ENCODE measurements around the gene ZNF595.
"Not testable (repeated sequence)": the region's sequence is repeated elsewhere in the genome, so short reads cannot be mapped to it uniquely, and the experiment has no call there.

Gene ZNF595

DNA sequence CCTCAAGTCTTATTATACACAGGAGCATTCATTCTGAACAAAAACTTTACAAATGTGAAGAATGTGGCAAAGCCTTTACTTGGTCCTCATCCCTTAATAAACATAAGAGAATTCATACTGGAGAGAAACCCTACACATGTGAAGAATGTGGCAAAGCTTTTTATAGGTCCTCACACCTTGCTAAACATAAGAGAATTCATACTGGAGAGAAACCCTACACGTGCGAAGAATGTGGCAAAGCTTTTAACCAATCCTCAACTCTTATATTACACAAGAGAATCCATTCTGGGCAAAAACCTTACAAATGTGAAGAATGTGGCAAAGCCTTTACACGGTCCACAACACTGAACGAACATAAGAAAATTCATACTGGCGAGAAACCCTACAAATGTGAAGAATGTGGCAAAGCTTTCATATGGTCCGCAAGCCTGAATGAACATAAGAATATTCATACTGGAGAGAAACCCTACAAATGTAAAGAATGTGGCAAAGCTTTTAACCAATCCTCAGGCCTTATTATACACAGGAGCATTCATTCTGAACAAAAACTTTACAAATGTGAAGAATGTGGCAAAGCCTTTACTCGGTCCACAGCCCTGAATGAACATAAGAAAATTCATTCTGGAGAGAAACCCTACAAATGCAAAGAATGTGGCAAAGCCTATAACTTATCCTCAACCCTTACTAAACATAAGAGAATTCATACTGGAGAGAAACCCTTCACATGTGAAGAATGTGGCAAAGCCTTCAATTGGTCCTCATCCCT, 33.6 kb downstream of the ZNF595 start:
- DNase-seq (ENCODE audit: low spot score), result not testable (repeated sequence)

DNA sequence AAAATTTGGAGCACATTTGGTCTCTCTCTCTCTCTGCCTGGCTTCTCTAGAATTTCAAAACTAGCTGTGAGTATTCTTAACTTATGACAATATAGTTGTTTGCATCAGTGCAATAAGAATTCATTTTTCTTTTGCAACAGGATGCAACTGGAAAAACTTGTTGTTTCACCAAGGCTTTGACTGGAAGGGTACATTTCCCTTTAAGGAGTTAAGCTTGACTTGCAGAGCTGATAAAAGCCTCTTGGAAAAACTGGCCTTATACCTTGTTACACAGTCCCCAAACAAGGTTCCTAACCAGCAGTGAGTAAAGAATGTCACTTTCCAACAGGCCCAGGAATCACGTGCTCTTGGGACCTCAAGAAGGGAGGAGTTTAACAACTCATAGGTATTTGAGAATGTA, 45.3 kb downstream of the ZNF595 start:
- no peak for DNase-seq (ENCODE audit: low spot score)

DNA sequence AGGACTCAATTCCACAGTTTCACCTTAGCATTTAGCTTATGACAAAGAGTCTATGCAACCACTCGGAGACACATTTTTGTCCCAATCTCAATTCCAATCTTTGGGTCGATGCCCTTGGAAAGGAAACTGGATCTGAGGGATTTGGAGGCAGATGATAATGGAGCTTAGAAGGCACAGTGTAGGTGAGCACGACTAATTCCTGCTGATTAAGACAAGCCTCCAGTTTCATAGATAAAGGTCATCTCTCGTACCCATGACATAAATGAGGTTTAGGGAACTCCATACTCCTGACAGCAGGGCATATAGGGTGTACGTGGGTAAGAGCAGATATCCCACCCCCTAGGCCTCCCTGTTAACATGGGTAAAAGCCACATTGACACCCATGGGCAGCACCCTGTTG, 46.7 kb downstream of the ZNF595 start:
- no peak for DNase-seq (ENCODE audit: low spot score)

DNA sequence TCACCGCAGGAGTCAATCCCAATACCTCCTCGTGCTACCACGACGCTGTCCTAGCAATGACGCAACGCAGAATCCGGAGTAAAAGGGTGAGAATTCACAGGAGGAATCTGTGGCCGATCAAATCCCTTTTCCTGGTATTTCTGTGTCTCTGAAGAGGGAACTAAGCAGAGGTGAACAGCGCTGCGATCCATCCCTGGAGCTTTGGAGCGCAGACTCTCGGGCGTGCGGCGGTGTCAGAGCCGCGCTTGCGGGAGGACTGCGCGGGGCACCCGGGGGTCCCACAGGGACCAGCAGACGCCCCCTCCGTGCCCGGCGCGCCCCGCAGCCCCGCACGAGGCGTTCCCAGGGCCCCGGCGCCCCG, 53.9 kb downstream of the ZNF595 start:
- no peak for DNase-seq (ENCODE audit: low spot score)

DNA sequence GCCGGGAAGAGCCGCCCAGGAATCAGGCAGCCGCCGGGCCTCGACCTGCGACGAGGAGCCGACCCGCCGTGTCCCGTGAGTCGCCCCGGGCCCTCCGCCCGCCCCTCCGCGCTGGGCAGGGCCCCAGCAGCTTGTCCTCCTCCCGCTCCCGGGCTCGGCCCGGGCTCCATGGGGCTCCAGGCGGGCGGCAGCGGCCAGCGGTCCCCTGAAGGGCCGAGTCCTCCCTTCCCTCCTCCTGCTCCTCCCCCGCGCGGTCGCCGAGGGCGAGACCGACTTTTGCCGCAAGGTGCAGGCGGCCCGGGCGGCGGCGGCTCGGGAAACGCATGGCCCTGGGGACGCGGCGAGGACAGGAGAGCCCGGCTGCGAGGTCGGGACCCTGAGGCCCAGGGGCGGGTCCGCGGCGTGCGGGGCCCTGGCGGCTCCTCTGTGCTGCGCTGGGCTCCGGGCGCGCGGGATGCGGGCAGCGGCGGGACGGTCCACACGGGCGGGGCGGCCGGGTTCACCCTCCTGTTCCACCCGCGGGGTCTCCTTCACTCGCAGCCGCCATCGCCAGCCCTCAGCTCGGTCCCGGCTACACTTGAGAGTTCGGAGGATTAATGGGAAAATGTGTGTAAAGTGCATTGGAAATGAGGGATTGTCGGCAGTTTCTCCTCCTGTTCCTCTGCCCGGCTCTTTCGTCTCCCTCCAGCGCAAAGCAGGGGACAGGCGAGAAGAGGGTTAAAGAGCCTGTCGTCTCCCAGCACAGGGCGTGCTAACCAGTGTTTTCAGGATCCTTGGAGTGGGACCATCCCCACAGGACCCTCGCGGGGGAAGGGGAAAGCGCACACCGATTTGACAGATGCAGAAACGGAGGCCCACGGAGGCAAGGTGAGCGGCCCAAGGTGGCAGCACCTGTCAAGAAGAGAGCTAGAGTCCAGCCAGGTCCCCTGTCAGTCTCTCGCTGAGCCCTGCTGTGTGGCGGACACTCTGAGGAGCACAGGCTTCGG, 54.6 kb downstream of the ZNF595 start:
- DNase-seq (ENCODE audit: low spot score), result no peak

DNA sequence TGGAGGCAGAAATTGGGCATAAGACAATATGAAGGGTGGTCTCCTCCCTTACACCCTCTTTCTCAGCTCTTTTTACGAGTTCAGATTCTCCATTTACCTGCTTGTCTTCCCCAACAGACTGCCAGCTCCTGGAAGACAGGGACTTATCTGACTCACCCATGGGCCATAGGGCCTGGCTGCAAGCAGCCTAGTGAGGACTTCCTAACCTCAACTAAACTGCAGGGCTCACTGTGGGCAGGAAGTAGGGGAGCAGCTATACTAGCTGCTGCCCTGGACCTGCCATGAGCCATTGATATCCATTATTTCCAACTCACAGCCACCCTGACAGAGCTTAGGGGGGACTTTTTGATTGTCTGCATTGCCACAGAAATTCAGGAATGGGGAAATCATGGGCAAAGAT, 59.6 kb downstream of the ZNF595 start:
- no peak for DNase-seq (ENCODE audit: low spot score)

DNA sequence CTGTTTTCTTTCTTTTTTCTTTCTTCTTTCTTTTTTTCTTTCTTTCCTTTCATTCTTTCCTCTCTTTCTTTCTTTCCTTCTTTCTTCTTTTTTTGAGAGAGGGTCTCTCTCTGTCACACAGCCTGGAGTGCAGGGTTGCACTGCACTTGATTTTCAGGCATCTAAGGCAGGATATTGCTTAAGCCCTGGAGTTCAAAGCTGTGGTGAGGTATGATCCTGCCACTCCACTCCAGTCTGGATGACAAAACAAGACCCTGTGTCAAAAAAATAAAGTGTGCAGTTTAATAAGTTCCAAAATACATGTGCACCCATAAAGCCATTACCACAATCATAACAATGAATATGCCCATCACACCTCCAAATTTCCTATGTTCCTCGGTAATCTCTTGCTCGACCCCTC, 60.6 kb downstream of the ZNF595 start:
- DNase-seq (ENCODE audit: low spot score), result no peak

DNA sequence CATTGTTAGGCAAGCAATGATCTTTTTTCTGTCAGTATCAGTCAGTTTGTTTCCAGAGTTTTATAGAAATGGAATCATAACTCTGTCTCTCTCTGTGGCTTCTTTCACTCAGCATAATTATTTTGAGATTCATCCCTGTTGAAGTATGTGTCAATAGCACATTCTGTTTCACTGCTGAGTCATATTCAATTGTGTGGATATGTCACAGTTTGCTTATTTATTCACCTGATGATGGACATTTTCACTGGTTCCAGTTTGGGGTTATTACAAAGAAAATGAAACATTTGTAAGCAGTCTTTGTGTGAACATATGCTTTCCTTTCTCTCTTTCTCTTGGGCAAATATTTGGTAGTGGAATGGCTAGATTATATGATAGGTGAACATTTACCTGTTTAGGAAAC, 61.0 kb downstream of the ZNF595 start:
- DNase-seq (ENCODE audit: low spot score), result no peak

DNA sequence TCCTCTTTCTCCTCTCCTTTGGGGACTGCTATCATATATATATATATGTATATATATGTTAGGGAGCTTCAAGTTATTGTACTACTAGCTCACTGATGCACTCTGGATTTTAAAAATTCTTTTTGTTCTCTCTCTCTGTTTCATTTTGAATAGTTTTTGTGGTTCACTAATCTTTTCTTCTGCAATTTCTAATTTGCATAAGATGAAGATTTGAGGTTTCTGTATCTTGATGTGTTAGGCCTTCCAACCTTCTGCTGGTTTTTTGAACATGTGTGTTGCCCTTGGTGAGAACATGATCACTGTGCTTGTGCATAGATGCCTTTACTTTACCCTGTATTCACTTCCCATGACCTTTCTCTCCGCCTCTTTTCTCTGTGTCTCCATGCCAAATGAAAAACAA, 63.4 kb downstream of the ZNF595 start:
- peak; percentile 26 for DNase-seq (ENCODE audit: low spot score)

DNA sequence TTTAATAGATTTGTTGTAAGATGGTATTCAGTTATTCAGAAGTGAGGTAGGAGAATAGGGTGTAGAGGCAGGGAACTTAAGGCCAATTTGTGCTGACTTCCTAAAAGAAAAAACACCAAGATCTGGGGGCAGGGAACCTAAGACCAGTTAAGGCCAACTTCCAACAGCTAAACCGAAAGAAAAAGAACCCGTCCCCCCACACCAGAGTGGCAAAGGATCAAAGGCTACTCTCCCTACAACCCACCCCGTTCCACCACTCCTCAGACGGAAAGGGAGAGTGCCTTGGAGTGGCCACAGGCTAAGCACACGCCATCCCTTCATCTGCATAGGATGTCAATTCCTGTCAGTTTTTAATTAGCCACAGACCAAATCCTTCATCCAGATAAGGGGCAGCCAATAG, 67.5 kb downstream of the ZNF595 start:
- no peak for DNase-seq (ENCODE audit: low spot score)

DNA sequence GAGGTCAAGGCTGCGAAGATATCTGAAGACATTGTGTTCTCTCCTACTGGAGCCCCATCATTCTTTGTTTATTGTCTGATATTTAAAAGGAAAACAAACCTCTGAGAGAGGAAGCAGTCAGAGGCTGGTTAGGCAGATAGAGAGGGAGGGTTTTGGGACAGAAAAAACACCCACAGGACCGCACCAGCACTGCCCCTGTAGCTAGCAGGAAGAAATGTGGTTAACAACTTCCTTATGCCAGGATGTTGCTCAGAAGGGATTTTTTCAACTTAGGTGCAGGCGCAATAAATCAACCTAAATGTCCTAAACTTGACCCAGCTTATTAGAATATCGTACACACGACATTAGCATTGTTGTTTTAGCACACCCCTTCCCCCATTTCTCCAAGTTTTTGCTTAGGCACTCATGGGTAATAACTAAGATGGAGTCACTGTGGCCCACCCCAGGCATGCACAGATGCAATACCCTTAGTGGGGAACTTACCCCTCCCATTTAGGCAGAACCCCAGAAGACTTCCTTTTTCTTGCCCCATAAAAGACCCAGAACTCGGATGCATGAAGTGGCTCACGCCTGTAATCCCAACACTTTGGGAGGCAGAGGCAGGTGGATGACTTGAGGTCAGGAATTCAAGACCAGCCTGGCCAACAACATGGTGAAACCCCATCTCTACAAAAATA, 68.4 kb downstream of the ZNF595 start:
- peak; percentile 18 for DNase-seq (ENCODE audit: low spot score)

DNA sequence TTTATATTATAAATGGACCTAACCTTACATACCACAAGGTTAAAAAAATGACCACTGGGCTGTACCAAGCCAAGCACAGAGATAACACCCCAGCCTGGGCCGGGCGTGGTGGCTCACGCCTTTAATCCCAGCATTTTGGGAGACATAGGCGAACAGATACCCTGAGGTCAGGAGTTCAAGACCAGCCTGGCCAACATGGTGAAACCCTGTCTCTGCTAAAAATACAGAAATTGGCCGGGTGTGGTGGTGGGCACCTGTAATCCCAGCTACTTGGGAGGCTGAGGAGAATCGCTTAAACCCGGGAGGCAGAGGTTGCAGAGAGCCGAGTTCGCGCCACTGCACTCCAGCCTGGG, 70.8 kb downstream of the ZNF595 start:
- DNase-seq (ENCODE audit: low spot score), result not testable (repeated sequence)

DNA sequence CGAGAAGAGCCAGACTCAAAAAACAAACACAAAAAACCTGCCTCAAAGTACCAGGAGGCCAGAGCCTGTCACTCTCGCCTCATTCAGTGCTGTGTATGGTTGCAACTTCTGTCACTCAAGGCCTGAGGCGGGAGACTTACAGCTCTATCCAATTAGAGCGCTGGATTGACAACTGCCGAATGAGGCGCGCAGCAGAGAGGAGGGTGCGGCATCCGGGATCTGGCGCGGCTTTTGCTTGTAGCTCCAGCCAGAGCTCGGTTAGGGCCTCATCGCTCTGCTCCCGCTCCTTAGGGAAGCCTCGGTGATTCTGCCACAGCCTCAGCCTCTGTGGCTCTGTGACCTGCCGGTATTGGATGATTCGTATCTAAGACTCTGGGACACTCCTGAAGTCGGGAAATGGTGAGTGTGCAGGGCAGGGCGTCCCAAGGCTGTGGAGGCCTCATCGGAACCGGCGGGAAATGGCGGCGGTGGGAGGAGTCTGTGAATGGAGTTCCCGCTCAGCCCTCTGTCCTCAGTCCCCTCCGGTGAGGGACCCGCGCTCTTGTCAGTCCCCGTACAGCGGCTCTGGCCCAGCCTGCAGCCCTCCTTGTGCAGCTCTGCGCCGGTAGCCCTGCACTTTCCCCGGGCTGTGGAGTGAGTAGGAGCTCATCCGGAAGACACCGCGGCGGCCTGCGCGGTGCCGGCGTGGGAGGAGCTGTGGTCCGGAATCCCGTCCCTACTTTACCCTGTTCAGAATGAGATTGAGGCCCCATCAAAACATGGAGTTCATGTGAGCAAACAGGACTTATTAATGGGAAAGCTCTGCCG, 71.4 kb downstream of the ZNF595 start, which contains the start of gene ZNF718:
Gene ZNF718 (plus strand): TSS at position 227 of the 807 bp plus-strand sequence. CDS start 170 bp downstream, at position 397.
- peak; percentile 94 for DNase-seq (ENCODE audit: low spot score)

DNA sequence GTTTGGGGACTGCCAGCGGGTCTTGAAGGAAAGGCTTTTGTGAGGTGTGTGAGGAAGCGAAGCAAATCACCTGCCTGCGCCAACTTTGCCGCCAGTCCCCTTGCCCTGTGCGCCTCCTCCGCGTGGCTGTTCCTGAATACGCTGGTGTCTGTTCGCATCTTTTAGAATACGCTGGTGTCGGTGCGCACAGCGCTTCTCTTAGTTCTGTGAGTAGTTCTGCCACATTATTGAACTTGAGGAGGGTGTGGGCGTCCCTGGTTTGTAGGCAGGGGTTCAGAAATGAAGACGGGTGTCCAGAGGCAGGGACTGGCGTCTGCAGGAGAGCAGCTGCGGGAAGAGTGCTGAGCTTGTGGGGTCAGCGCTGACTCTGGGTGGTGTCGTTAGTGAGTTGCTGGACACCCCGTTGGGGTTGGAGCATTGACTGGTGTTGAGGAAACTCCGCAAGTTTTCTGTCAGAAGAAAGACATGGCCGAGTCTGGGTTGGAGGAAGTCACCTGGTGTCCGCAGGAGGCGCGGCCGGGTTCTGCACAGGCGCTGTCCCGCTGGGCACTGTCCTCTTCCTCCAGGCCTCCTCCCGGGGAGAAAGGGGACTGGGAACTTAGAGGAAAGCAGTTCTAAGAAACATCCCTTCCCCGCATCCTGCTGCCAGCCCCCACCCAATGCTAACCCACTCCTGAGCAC, 72.1 kb downstream of the ZNF595 start:
- DNase-seq (ENCODE audit: low spot score), result peak; percentile 13

DNA sequence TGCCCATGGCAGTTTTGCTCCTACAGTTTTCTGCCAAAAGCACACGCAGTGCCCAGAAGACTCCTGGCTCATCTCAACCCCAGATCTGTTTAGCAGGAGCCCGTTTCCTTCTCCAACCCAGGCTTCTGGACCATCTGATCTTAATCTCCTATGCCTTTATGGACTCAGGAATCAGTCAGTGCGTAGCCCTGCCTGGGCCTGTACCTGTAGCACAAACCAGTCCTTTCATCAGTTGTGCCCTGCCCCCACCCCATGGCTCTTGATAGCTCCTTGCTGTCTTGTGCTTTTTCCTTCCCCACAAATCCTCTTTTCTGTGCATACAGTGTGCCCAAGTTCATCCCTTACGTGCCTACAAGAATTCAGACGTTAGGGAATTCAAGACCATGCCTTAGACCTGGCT, 72.7 kb downstream of the ZNF595 start:
- no peak for DNase-seq (ENCODE audit: low spot score)

DNA sequence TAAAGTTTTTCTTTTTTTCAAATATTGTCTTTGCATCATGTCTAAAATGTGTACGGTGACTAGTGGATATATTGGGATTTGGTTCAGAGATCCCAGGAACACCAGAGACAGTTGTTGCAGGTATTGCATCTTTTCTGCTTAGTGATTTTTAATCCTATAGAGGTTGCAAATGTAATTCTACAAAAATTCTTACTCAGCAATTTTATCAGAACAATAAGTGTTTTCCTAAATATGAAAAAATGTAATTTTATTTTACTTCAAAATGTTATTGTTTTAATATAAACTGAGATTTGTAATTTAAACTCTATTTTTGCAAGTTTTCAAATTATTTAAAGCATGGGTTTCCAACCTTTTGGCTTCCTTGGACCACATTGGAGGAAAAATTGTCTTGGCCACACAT, 79.4 kb downstream of the ZNF595 start:
- no peak for DNase-seq (ENCODE audit: low spot score)

Measured in germinal center (tissue), 1 donor.